ENCODE results near the gene C1orf50.

GRCh38 chr1:42720868-42721267 is 46.2 kb upstream of the C1orf50 start:
- no peak for TF ChIP-seq CTCF (IDR thresholded peaks at IDR 0.05)
- no peak for TF ChIP-seq ZFX (IDR thresholded peaks at IDR 0.05; ENCODE audit: borderline replicate concordance)

Data from 22Rv1 (cell line).